Activated T-cell treated with anti-CD3 and anti-CD28 coated beads, Interleukin-2, amount 50 U/mL, for 72 hours (primary cell): ENCODE results near the gene PTPRM. TPM values are rescaled to one million over a fixed set of nuclear protein-coding genes. Genes with fewer than 3 reads are reported as not detected.

ENCODE experiments used
- ATAC-seq, 2 donors: fragments of 150-1000 bp; cut with Tn5 transposase; replicated peaks in 1 of 2; 2 replicates each; pipeline ENCODE4 v1.10.0; 2021; ENCODE audit warnings: moderate library complexity in 2 of 2, mild to moderate bottlenecking in 1 of 2
- DNase-seq, 2 donors: peaks; one replicate each; pipeline ENCODE4 v3.0.0; 2021 to 2022; ENCODE audit warnings: mixed read lengths in 1 of 2
- H3K27ac Mint-ChIP-seq: one replicate; pipeline ENCODE4 v1.8.0; 2022; ENCODE audit warnings: mild to moderate bottlenecking, moderate library complexity, mixed read lengths
- H3K27me3 Mint-ChIP-seq: one replicate; pipeline ENCODE4 v1.8.0; 2022; ENCODE audit warnings: low read depth, mixed read lengths
- H3K36me3 Mint-ChIP-seq, 2 donors: one replicate each; pipeline ENCODE4 v1.8.0; 2022; ENCODE audit warnings: mixed read lengths in 2 of 2, mild to moderate bottlenecking in 1 of 2; ENCODE audit not compliant: insufficient read depth in 2 of 2
- H3K4me1 Mint-ChIP-seq: one replicate; pipeline ENCODE4 v1.8.0; 2022; ENCODE audit warnings: low read depth, mixed read lengths
- H3K4me3 Mint-ChIP-seq, 2 donors: one replicate each; pipeline ENCODE4 v1.8.0; 2022; ENCODE audit warnings: mild to moderate bottlenecking in 2 of 2, mixed read lengths in 2 of 2, moderate library complexity in 2 of 2
- H3K9me3 Mint-ChIP-seq, 2 donors: one replicate each; pipeline ENCODE4 v1.8.0; 2022; ENCODE audit warnings: mixed read lengths in 2 of 2
- total RNA-seq, 2 donors: library from RNA; stranded (reverse); gene quantifications; one replicate each; pipeline ENCODE4 v1.2.3, GENCODE V29; 2022

The PTPRM gene
- total RNA-seq, 2 donors from 2014 or later: 6.3 to 21.3 TPM

DNA sequence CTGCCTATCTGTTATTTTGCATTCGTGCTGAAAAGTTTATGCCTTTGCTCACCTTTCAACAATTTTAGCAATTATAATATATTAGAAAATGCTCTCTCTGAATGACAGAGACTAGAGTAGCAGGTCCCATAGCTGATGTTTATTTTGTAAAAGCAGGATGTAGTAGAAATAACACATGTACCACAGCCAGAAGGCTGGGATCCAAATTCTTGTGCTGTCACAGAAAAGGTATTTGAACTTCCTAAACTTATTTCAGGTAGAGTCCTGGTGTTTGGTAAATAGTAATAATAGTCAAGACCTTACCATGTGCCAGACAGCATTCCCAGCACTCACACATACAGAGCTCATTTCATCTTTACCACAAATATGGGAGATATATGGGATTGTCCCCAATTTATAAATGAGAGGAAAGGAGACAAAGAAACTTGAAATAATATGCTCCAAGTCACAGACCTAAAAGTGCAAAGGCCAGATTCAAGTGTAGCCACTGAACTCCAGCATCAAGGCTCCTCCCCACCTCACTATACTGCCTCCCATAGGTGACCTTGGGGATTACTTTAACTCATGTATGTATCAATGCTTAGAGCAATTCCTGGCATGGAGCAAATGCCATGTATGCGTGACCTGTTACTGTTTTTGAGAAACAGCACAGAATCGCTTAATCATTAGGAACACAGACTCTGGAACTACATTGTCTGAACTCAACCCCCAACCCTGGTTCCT is 757.4 kb downstream of the PTPRM start:
- Mint-ChIP-seq H3K27me3 (peaks cover 4% of the 10 kb centered on the region), H3K27ac (no peak overlapping the region), H3K4me1 (no peaks in the 10 kb centered on the region), H3K36me3 (no peaks in the 10 kb centered on the region), H3K4me3 (no peak overlapping the region), H3K9me3 (peaks cover 0 to 1% of the 10 kb centered on the region in 2 donors)
- ATAC-seq (no peak), DNase-seq (no peak)

DNA sequence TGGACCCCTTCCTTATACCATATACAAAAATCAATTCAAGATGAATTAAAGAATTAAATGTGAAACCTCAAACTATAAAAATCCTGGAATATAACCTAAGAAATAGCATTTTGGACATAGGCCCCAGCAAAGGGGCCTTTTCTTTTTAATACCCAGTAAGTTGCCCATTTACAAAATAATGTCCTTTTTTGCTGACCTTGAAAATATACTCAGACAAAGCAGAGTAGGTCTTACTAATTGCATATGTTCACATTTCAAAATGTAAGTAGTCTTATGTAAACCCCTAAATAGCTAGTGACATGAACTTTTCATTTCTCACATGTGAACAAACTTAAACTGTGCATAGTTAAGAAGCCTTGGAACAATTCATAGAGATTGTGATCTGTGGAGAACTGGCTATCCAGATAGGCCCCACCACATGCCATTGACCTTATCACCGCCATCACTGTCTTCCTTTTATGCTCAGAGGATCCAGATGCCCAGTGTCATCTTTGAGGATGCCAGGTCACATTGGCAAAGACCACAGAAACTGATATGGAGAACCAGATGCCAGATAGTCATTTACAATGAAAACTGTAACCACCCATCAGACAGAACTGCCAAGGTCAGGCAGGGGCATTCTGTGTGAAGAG is 759.8 kb downstream of the PTPRM start:
- Mint-ChIP-seq H3K27me3 (no peaks in the 10 kb centered on the region), H3K36me3 (no peaks in the 10 kb centered on the region), H3K4me3 (no peak overlapping the region), H3K9me3 (no peaks in the 10 kb centered on the region), H3K27ac (no peak overlapping the region), H3K4me1 (no peaks in the 10 kb centered on the region)
- DNase-seq (no peak), ATAC-seq (no peak)

DNA sequence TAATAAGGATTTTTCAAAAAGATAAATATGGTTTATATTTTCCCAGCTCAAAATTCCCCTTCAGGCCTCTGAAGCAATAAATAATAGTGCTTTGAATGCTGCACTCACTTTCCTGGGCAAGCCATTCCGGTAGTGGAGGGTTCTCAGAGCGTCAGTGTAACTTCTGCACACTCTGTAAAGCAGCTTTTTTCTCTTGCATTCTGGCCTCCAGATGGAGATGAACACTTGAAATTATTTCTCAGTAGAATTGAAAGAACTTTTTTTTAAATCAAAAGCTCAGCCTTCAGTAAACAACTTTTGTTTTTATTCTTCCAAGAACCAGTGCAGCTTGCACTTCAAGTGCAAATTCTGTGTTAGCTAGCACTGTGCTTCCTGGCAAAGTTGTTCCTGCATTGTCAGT is 761.0 kb downstream of the PTPRM start:
- H3K9me3 Mint-ChIP-seq: no peaks in the 10 kb centered on the region
- no peaks in the 10 kb centered on the region for H3K4me1 Mint-ChIP-seq
- ATAC-seq: no peak
- no peaks in the 10 kb centered on the region for H3K36me3 Mint-ChIP-seq
- no peaks in the 10 kb centered on the region for H3K27me3 Mint-ChIP-seq
- no peak overlapping the region for H3K4me3 Mint-ChIP-seq
- no peak for DNase-seq
- H3K27ac Mint-ChIP-seq: no peak overlapping the region

DNA sequence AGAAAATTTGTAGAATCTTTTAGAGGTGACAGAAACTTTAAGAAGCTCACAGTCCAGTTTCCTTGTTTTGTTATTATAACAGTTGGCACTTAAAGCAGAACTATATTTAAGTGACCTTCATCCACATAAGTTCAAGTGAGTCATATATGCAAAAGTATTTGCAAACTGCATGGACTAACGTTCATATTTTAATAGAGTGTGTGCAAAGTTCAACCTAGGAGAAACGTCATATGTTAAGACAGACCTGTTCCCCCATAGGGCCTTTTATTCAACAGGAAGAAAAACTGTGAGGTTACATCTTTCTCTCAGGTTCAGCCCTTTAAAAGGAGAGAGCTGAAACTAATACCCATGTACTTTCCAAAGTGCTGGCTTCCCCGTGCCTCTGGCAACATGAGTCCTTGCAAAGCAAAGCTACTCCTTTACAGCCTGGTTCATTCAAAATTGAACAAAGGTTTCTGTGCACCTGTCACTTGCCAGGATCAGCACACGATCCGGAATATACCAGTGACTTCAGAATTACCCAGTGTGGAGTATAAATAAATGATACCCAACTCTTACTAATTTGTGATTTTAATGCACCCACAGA is 762.2 kb downstream of the PTPRM start:
- Mint-ChIP-seq H3K36me3 (no peaks in the 10 kb centered on the region), H3K9me3 (no peaks in the 10 kb centered on the region)
- ATAC-seq: no peak

DNA sequence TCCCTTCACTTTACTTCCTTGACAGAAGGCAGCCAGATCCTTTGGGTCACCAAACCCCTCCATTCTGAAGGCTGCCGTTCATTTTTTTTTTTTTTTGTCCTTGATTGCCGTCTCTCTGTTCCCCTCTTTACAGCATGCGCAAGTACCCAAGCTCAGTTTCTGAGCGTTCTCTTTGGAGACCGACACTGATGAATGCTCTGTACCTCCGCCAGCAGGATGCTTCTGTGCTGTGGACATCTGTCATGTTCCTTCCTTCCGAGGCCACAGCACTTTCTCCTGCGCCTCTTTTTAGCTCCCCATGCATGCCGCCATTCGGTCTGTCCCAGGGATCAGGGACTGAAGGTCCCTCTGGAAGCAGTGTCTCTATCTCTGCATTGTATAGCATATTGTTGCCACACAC is 763.5 kb downstream of the PTPRM start:
- no peaks in the 10 kb centered on the region for H3K36me3 Mint-ChIP-seq
- H3K27me3 Mint-ChIP-seq: no peaks in the 10 kb centered on the region
- no peaks in the 10 kb centered on the region for H3K9me3 Mint-ChIP-seq
- H3K27ac Mint-ChIP-seq: no peak overlapping the region
- H3K4me3 Mint-ChIP-seq: no peak overlapping the region
- ATAC-seq (no peak), DNase-seq (no peak)
- no peaks in the 10 kb centered on the region for H3K4me1 Mint-ChIP-seq

More for the DNA sequence above, 762.2 kb downstream of the PTPRM start:
- Mint-ChIP-seq H3K27ac (no peak overlapping the region), H3K27me3 (no peaks in the 10 kb centered on the region), H3K4me3 (no peak overlapping the region), H3K4me1 (no peaks in the 10 kb centered on the region)
- no peak for DNase-seq

DNA sequence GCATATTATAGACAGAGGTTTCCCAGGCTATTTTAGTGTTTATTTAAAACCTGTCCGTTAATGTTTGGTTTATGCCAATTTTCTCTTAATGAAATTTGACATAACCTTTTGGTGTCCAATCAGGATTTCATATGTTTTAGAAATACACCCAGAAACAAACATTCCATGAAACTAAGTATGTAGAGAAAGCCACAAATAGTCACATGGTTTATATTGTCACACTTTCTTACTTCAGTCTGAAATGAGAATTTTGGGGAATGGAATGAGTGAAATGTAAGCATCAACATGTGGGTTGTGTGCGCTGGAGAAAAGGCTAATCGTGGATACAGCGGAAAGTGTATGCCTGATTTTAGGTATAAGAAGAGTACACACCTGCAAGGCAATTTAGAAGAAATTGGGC is 765.2 kb downstream of the PTPRM start:
- Mint-ChIP-seq H3K4me3 (no peak overlapping the region), H3K27ac (no peak overlapping the region), H3K4me1 (no peaks in the 10 kb centered on the region), H3K9me3 (no peaks in the 10 kb centered on the region), H3K27me3 (peaks cover 2% of the 10 kb centered on the region), H3K36me3 (no peaks in the 10 kb centered on the region)
- no peak for ATAC-seq
- DNase-seq: no peak

DNA sequence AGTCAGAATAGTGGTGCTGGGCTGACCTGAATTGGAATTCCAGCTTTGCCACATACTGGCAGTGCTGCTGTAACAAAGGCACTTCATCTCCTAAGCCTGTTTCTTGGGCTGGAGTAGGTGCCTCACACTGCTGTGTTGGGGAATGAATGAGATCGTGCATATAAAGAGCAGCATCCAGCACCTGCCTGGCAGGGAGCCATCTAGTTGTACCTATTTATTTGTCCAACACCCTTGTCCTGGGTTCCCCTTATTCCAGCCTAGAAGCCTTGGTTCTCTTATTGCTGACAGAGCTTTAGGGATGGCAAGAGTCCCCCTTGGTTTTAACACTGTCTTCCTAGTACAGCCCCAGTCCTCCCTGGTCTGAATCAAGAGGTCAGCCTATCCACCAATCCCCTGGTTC is 766.8 kb downstream of the PTPRM start:
- DNase-seq: no peak
- Mint-ChIP-seq H3K27ac (no peak overlapping the region), H3K9me3 (no peaks in the 10 kb centered on the region), H3K4me1 (no peaks in the 10 kb centered on the region), H3K4me3 (no peak overlapping the region), H3K36me3 (no peaks in the 10 kb centered on the region), H3K27me3 (peaks cover 5% of the 10 kb centered on the region)
- no peak for ATAC-seq

DNA sequence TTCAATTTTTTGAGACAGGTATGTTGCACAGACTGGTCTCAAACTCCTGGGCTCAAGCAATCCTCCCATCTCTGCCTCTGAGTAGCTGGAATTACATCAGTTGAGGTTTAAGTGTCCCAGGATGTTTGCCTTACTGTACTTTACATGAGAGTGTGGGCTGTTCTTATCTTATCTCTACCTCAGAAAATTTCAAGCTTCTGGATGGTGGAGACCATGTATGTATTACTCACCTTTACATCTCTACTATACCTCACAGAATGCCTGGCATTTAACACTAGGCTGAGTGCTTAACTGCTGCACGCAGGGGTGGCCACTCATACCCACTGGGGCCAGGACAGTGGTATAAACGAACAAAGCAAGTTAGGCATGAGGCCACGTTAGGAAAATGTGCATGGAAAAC is 770.1 kb downstream of the PTPRM start:
- H3K9me3 Mint-ChIP-seq: no peaks in the 10 kb centered on the region
- no peak for DNase-seq
- peaks cover 5% of the 10 kb centered on the region for H3K27me3 Mint-ChIP-seq
- H3K4me1 Mint-ChIP-seq: no peaks in the 10 kb centered on the region
- H3K4me3 Mint-ChIP-seq: no peak overlapping the region
- H3K36me3 Mint-ChIP-seq: no peaks in the 10 kb centered on the region
- ATAC-seq: no peak
- H3K27ac Mint-ChIP-seq: no peak overlapping the region

DNA sequence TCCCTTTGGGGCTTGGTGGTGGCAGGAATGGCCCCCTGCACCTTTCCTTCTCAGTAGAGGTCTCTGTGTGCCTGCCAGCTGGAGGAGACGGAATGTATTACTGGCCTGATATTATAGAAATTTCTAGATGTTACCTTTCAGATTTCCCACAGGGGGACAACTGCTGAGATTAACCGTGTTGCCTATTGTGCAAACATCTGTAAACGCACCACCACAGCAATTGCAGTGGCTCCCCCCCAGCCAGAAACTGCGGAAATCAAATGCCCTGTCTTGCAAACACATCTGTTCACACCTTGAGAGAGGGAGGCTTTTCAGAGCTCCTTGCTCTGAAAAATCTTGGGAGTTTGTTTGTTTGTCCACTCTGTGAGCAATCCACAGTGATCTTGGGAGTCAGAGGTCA is 772.1 kb downstream of the PTPRM start:
- Mint-ChIP-seq H3K9me3 (no peaks in the 10 kb centered on the region), H3K36me3 (no peaks in the 10 kb centered on the region), H3K27me3 (peaks cover 5% of the 10 kb centered on the region), H3K4me1 (no peaks in the 10 kb centered on the region), H3K4me3 (no peak overlapping the region), H3K27ac (no peak overlapping the region)
- no peak for ATAC-seq
- DNase-seq: no peak

DNA sequence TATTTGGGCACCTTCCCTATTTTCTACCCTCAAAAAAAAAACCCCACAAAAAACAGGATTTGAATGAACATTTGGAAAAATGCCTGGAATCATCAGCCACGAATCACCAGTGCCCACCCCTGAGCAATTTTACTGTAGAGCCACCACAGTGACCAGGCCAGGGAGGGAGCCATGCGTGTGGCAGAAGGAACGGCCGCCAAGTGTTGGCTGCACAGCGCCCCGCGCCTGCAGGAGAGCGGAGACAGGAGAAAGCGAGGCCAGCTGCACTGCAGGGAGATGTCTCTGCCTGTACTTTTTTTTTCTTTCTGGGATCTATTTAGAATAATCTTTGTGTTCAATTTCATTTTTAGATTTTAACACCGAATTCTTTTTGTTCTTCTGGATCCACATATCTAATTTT is 772.8 kb downstream of the PTPRM start:
- Mint-ChIP-seq H3K4me3 (no peak overlapping the region), H3K36me3 (no peaks in the 10 kb centered on the region), H3K27ac (no peak overlapping the region), H3K9me3 (no peaks in the 10 kb centered on the region), H3K27me3 (peaks cover 5% of the 10 kb centered on the region), H3K4me1 (no peaks in the 10 kb centered on the region)
- no peak for DNase-seq
- ATAC-seq: no peak

DNA sequence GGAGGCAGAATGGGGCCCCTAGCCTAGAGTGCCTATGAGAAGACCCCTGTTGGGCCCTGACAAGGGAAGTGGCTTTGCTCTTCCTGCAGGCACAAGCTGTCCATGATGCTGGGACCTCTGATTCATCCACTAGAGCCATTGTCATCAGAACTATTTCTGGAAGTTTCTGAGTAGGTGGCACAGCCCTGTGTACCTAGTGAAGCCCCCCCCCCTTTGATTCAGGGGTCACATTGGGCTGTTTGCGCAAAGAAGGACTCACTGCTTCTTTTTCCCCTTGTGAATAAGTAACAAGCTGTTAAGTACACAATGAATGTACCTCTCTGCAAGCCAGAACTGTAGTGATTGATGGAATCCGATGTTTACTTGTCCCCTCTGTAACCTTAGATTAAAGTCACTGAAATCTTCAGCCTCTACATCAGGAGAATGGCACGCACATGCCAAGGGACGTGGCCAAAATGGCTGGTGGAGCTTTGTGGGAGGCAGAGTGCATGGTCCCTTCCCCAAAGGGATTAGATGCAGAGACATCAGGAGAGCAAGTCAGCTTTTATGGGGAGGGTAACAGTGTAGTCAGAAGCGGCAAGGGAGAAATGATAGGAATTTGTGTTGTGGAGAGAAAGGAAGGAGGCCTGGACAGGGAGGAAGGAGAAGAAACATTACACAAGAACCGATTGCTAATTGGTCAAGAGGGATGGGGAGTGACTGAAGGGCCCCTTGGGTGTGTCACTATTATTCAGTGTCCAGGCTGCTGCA is 774.5 kb downstream of the PTPRM start:
- peaks cover 5% of the 10 kb centered on the region for H3K27me3 Mint-ChIP-seq
- DNase-seq (no peak), ATAC-seq (no peak)
- H3K4me1 Mint-ChIP-seq: no peaks in the 10 kb centered on the region
- no peaks in the 10 kb centered on the region for H3K9me3 Mint-ChIP-seq
- no peak overlapping the region for H3K4me3 Mint-ChIP-seq
- H3K36me3 Mint-ChIP-seq: no peaks in the 10 kb centered on the region
- no peak overlapping the region for H3K27ac Mint-ChIP-seq

DNA sequence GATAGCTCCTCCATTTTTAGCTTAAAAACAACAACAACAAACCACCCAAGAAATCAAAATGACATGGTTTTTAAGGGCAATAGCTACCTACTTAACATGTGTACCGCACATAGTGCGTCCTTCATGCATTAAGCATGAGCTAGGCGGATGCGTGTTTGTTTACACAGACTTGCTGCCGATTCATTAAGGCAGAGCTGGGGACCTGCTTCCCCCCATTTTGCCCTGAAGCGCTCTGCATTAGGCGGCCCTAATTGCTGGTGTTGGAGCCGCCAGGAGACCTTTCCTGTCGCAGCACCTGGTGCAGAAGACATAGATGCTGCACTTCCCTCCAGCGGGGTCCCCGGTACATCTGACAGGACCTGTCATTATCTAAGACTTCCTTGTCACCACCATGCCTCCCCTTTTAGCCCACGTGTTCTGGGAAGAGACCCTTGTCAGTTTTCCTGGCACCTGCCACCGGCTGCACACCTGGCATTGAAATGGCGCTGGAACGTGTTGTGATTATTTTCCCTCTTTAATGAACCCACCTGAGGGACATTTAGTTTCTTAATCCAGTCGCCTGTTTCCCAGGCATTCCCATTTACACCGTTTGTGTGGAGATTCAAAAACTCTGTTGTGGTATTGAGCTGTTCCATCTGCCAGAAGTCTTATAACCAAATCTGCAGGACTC is 781.1 kb downstream of the PTPRM start:
- Mint-ChIP-seq H3K9me3 (no peaks in the 10 kb centered on the region), H3K27me3 (no peaks in the 10 kb centered on the region), H3K36me3 (no peaks in the 10 kb centered on the region), H3K4me3 (no peak overlapping the region), H3K27ac (no peak overlapping the region), H3K4me1 (no peaks in the 10 kb centered on the region)
- ATAC-seq (no peak), DNase-seq (no peak)
